ENCODE data around the gene SH3YL1. TPM values are rescaled to one million over a fixed set of nuclear protein-coding genes. Genes with fewer than 3 reads are reported as not detected.

The SH3YL1 gene
- total RNA-seq, 1 experiment from 2014 or later = 26.5 TPM

DNA sequence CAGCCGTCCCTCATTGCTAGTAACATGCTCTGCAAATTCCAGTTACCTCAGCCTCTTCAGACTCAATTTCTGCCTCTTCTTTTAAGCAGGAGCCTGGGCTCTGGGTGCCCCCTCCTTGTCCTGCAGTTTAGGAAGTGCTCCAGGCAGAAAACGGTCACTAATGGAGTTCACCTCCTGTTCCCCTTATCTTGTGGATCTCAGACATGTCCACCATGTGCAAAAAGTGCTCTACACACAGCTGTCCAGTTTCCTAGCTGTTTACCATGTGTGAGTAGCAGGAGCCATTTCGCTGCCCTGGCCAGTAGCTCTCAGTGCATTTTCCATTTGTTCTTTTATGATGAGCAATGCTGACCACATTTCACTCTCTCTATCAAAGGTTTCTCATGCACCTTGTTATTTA is 4.9 kb downstream of the SH3YL1 start:
- no peak overlapping the region for H4K8ac ChIP-seq (replicated peaks; ENCODE audit: insufficient read length, low read depth, low read length)
- no peak overlapping the region for H2BK5ac ChIP-seq (ENCODE audit: insufficient read length, low read length)
- no peaks in the 10 kb centered on the region for H3K9me3 ChIP-seq (ENCODE audit: control insufficient read depth, low read depth, low read length)
- no peak overlapping the region for H3K14ac ChIP-seq (ENCODE audit: insufficient read depth, low read length)
- H3K79me1 ChIP-seq (ENCODE audit: insufficient read depth, low read depth, low read length, poor library complexity, severe bottlenecking) = no peaks in the 10 kb centered on the region
- H2AFZ ChIP-seq (ENCODE audit: low read length) = no peak overlapping the region
- H3K27ac Mint-ChIP-seq = no peak overlapping the region
- H2BK15ac ChIP-seq (ENCODE audit: low read depth, low read length) = no peak overlapping the region
- no peak overlapping the region for H2AK5ac ChIP-seq (ENCODE audit: insufficient read length, low read length)
- H2BK12ac ChIP-seq (ENCODE audit: insufficient read length, low read depth, low read length) = no peak overlapping the region
- no peak overlapping the region for H3K23ac ChIP-seq (ENCODE audit: insufficient read length, low read depth, low read length)
- H3K23me2 ChIP-seq (ENCODE audit: insufficient read length, low read depth, low read length, poor library complexity, severe bottlenecking) = peaks cover 8% of the 10 kb centered on the region
- no peaks in the 10 kb centered on the region for H3K27me3 ChIP-seq (ENCODE audit: insufficient read depth, low read length)
- peaks cover 11% of the 10 kb centered on the region for H3K27me3 Mint-ChIP-seq (ENCODE audit: low read depth)
- no peaks in the 10 kb centered on the region for H4K20me1 ChIP-seq (ENCODE audit: control insufficient read depth, insufficient read depth, insufficient read length)
- H3K56ac ChIP-seq (ENCODE audit: insufficient read length, low read depth, low read length) = no peak overlapping the region
- no peak overlapping the region for H3K27ac ChIP-seq (ENCODE audit: insufficient read length, low read depth, low read length)
- H3K4me1 Mint-ChIP-seq = peaks cover 0 to 15% of the 10 kb centered on the region in 2 experiments; a peak in 2 of 4 replicates
- H3K9ac ChIP-seq (ENCODE audit: extremely low read depth, insufficient read length, low read length) = no peak overlapping the region
- H4K5ac ChIP-seq (ENCODE audit: insufficient read length, low read depth, low read length) = no peak overlapping the region
- no peak overlapping the region for H3K4me3 Mint-ChIP-seq
- TF ChIP-seq, protein P1, sequence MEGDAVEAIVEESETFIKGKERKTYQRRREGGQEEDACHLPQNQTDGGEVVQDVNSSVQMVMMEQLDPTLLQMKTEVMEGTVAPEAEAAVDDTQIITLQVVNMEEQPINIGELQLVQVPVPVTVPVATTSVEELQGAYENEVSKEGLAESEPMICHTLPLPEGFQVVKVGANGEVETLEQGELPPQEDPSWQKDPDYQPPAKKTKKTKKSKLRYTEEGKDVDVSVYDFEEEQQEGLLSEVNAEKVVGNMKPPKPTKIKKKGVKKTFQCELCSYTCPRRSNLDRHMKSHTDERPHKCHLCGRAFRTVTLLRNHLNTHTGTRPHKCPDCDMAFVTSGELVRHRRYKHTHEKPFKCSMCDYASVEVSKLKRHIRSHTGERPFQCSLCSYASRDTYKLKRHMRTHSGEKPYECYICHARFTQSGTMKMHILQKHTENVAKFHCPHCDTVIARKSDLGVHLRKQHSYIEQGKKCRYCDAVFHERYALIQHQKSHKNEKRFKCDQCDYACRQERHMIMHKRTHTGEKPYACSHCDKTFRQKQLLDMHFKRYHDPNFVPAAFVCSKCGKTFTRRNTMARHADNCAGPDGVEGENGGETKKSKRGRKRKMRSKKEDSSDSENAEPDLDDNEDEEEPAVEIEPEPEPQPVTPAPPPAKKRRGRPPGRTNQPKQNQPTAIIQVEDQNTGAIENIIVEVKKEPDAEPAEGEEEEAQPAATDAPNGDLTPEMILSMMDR (conservative IDR thresholded peaks at IDR 0.05) = no peak
- no peak overlapping the region for H4K91ac ChIP-seq (ENCODE audit: insufficient read length, low read depth, low read length)
- no peak for DNase-seq
- H2BK20ac ChIP-seq (ENCODE audit: low read depth, low read length, poor library complexity, severe bottlenecking) = no peak overlapping the region
- no CpG with 5 or more reads among the region's 3 CpGs for WGBS (ENCODE audit: extremely low coverage, insufficient read length, low lambda C conversion rate)
- no peaks in the 10 kb centered on the region for H3K79me2 ChIP-seq (ENCODE audit: insufficient read depth, low read length)
- no peak overlapping the region for H3K18ac ChIP-seq (ENCODE audit: insufficient read length, low read depth, low read length)
- H3K4me2 ChIP-seq (ENCODE audit: insufficient read depth, insufficient read length, low read length) = no peak overlapping the region
- peaks cover 29 to 54% (median 40%) of the 10 kb centered on the region in 3 experiments for H3K36me3 Mint-ChIP-seq (ENCODE audit: insufficient read depth in 1 of 3, low read depth in 3 of 3)
- peaks cover 28 to 36% of the 10 kb centered on the region in 2 experiments for H3K9me3 Mint-ChIP-seq
- no peak overlapping the region for H2BK120ac ChIP-seq (ENCODE audit: low read depth, low read length, poor library complexity, severe bottlenecking)
- no peaks in the 10 kb centered on the region for H3K4me1 ChIP-seq (ENCODE audit: insufficient read depth, low read length)
- no peak overlapping the region for H3T11ph ChIP-seq (ENCODE audit: low read length)
- no peak overlapping the region for H3K4ac ChIP-seq (ENCODE audit: low read depth, low read length)

All from H9 (cell line).